GM12891 (cell line): ENCODE results near the gene CRHR2.

ENCODE experiments used
- POLR2A ChIP-seq: IDR thresholded peaks from 2 replicates; pipeline ENCODE4 v1.6.1; 2011; ENCODE audit warnings: low read depth, low read length, control low read depth
- POLR2AphosphoS5 ChIP-seq: IDR thresholded peaks from 2 replicates; pipeline ENCODE4 v1.6.1; 2011; ENCODE audit warnings: low read depth, low read length, control low read depth
- SPI1 ChIP-seq: IDR thresholded peaks from 2 replicates; pipeline ENCODE4 v1.6.1; 2011; ENCODE audit warnings: low read depth, low read length, control low read depth
- TAF1 ChIP-seq: IDR thresholded peaks from 2 replicates; pipeline ENCODE4 v1.6.1; 2011; ENCODE audit warnings: low read depth, low read length, control low read depth

DNA sequence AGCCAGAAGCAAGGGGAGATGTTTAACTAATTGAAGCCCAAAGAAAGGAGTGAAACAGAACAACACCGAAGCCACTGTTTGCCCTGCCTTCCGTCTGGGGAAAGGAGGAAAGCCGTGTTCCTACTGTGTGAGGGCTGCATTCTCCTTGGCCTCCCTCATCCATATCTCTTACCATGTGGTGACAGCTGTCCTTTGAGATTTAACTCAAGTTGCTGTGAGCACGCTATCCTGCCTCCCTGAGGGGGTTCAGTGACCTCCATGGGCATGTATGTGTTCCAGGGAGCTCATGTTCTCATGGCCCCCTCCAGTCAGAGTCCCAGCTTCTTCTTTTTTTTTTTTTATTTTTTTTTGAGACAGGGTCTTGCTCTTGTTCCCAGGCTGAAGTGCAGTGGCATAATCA lies 26.2 kb upstream of the CRHR2 start:
- TF ChIP-seq POLR2A (no peak), POLR2AphosphoS5 (no peak), SPI1 (no peak), TAF1 (no peak)
